ENCODE measurements around the gene CLEC11A. TPM values are rescaled to one million over a fixed set of nuclear protein-coding genes. Genes with fewer than 3 reads are reported as not detected.

The CLEC11A gene
- total and polyA plus RNA-seq, 2 of the 8 experiments (the other 6 are each of a cell fraction or from before 2014, with no cell fraction given): 4.3 to 17.4 TPM

DNA sequence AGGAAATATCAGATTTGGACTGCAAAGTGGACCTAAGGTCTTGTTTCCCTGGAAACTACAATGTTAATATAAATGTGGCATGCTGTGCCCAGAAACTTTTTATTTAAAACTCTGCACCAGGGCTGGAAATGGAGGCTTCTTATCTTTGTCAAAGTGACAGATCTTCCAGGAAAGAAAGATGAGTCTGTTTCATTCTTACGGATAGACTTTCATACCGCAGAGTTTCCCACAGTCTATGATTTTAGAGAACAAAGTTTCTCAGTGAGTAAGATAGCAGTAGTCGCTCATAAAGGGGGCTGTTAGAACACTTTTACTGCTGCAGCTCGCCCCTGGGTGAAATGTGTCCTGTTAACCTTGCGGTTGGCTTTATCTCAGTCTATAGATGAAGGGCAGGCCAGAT lies 6.7 kb downstream of the CLEC11A start:
- no peak overlapping the region for H3K4me2 ChIP-seq (ENCODE audit: insufficient read depth in 1 of 2, low read depth in 2 of 2, low read length in 2 of 2)
- H3K14ac ChIP-seq (ENCODE audit: insufficient read length): no peak overlapping the region
- no peak overlapping the region for H3K27ac ChIP-seq (ENCODE audit: low read depth, low read length)
- POLR2A ChIA-PET (ENCODE audit: partially characterized antibody): interaction anchor here (1.3 kb wide), 1 partner anchor 75 kb away, joined by 3 read pairs; no protein-coding TSS in a partner anchor
- no peak overlapping the region for H2BK15ac ChIP-seq (ENCODE audit: low read length)
- H4K20me1 ChIP-seq (replicated peaks in 1 of 2; ENCODE audit: control insufficient read depth in 1 of 2, insufficient read depth in 2 of 2, low read length in 2 of 2): peaks cover 0 to 2% of the 10 kb centered on the region in 2 experiments
- H3K27me3 ChIP-seq (replicated peaks in 1 of 4; ENCODE audit: control insufficient read depth in 3 of 4, extremely low read depth in 1 of 4, insufficient read depth in 3 of 4, low read length in 3 of 4): peaks cover 0 to 5% (median 0%) of the 10 kb centered on the region in 4 experiments; a peak in 3 of 7 replicates
- H3K4me3 ChIP-seq (ENCODE audit: extremely low read depth in 1 of 4, insufficient read depth in 2 of 4, low read depth in 3 of 4, low read length in 4 of 4): no peak overlapping the region
- H3K56ac ChIP-seq (replicated peaks; ENCODE audit: insufficient read length, low read depth, low read length): no peak overlapping the region
- no peak overlapping the region for H2AK5ac ChIP-seq (ENCODE audit: low read depth, low read length)
- H3K23ac ChIP-seq (ENCODE audit: insufficient read length): no peak overlapping the region
- no peak overlapping the region for H4K91ac ChIP-seq (replicated peaks; ENCODE audit: insufficient read length, low read length)
- FAIRE-seq (no peak), DNase-seq (ENCODE audit: low read depth in 1 of 2, low spot score in 2 of 2) (no peak)
- H3K79me2 ChIP-seq (ENCODE audit: control insufficient read depth in 1 of 2, insufficient read depth in 2 of 2, low read length in 2 of 2): peaks cover 0 to 5% of the 10 kb centered on the region in 2 experiments; a peak in 1 of 4 replicates
- H4K5ac ChIP-seq (ENCODE audit: insufficient read length, low read depth, low read length): no peak overlapping the region
- H3K36me3 ChIP-seq (ENCODE audit: control insufficient read depth in 2 of 4, insufficient read depth in 4 of 4, low read length in 3 of 4): no peaks in the 10 kb centered on the region
- H3K79me1 ChIP-seq (ENCODE audit: low read depth, low read length): no peaks in the 10 kb centered on the region
- no peaks in the 10 kb centered on the region for H3K9me3 ChIP-seq (ENCODE audit: insufficient read depth in 2 of 2, low read depth in 1 of 2, low read length in 1 of 2)
- no peak overlapping the region for H3K18ac ChIP-seq (ENCODE audit: extremely low read depth, low read length)
- no peak overlapping the region for H3K9ac ChIP-seq (replicated peaks in 1 of 4; ENCODE audit: extremely low read depth in 1 of 4, low read depth in 3 of 4, low read length in 3 of 4)
- 87% methylated on average over 5 of the region's 5 CpGs; no CpG with 5 or more reads in 1 of the 2 experiments for WGBS, 2 experiments (ENCODE audit: extremely low coverage in 1 of 2, insufficient coverage in 1 of 2, insufficient read length in 1 of 2, insufficient replicate concordance in 2 of 2, low coverage in 1 of 2, low lambda C conversion rate in 2 of 2, missing lambda C conversion rate in 1 of 2)
- H2AFZ ChIP-seq (ENCODE audit: low read length): no peak overlapping the region
- CTCF ChIA-PET (ENCODE audit: partially characterized antibody): interaction anchor here (1.2 to 1.3 kb wide), 2 partner anchors 54 to 65 kb away, joined by 3 read pairs; no protein-coding TSS in a partner anchor
- H2BK12ac ChIP-seq (ENCODE audit: low read depth, low read length): no peak overlapping the region
- H3K23me2 ChIP-seq (ENCODE audit: low read depth, low read length): peaks cover 9% of the 10 kb centered on the region; the same call in 1 of the 2 replicates
- H2BK20ac ChIP-seq (ENCODE audit: low read length): no peak overlapping the region
- no peak overlapping the region for H3K4ac ChIP-seq (replicated peaks; ENCODE audit: insufficient read length, low read depth, low read length)
- H2BK5ac ChIP-seq (ENCODE audit: low read depth, low read length): no peak overlapping the region
- peaks cover 0 to 14% (median 8%) of the 10 kb centered on the region in 4 experiments; a peak in 6 of 7 replicates for H3K4me1 ChIP-seq (replicated peaks in 1 of 4; ENCODE audit: control insufficient read depth in 3 of 4, insufficient read depth in 4 of 4, low read length in 3 of 4)
- TF ChIP-seq CHD2 (IDR thresholded peaks at IDR 0.05; ENCODE audit: low read length) (no peak), CBX5 (IDR thresholded peaks at IDR 0.05; ENCODE audit: low read depth, low read length) (no peak), POU5F1 (IDR thresholded peaks at IDR 0.05; ENCODE audit: low read depth, low read length) (no peak), YY1 (IDR thresholded peaks at IDR 0.05; ENCODE audit: low read depth, low read length) (no peak), NRF1 (IDR thresholded peaks at IDR 0.05; ENCODE audit: low read depth, low read length) (no peak), HDAC6 (IDR thresholded peaks at IDR 0.05; ENCODE audit: low read depth, low read length) (no peak), POLR2A (IDR thresholded peaks at IDR 0.05; ENCODE audit: control extremely low read depth in 1 of 2, low read depth in 2 of 2, low read length in 2 of 2) (no peak), SP1 (IDR thresholded peaks at IDR 0.05; ENCODE audit: low read depth, low read length) (no peak), CREB1 (IDR thresholded peaks at IDR 0.05) (no peak)
- TF ChIP-seq, protein P1, sequence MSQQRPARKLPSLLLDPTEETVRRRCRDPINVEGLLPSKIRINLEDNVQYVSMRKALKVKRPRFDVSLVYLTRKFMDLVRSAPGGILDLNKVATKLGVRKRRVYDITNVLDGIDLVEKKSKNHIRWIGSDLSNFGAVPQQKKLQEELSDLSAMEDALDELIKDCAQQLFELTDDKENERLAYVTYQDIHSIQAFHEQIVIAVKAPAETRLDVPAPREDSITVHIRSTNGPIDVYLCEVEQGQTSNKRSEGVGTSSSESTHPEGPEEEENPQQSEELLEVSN (IDR thresholded peaks at IDR 0.05): no peak
- TF ChIP-seq, protein P2, sequence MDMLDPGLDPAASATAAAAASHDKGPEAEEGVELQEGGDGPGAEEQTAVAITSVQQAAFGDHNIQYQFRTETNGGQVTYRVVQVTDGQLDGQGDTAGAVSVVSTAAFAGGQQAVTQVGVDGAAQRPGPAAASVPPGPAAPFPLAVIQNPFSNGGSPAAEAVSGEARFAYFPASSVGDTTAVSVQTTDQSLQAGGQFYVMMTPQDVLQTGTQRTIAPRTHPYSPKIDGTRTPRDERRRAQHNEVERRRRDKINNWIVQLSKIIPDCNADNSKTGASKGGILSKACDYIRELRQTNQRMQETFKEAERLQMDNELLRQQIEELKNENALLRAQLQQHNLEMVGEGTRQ (IDR thresholded peaks at IDR 0.05; ENCODE audit: low read length): no peak
- TF ChIP-seq, protein P3, sequence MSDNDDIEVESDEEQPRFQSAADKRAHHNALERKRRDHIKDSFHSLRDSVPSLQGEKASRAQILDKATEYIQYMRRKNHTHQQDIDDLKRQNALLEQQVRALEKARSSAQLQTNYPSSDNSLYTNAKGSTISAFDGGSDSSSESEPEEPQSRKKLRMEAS (IDR thresholded peaks at IDR 0.05): no peak
- no peak overlapping the region for H4K8ac ChIP-seq (ENCODE audit: extremely low read depth, insufficient read depth, low read length)
- no peak overlapping the region for H2BK120ac ChIP-seq (replicated peaks; ENCODE audit: low read depth, low read length)
